Activated CD4-positive, alpha-beta T cell treated with anti-CD3 and anti-CD28 coated beads, Interleukin-2, amount 50 U/mL, for 16 hours (primary cell): ENCODE data around the gene R3HDML.
"Not testable (repeated sequence)": the region's sequence is repeated elsewhere in the genome, so short reads cannot be mapped to it uniquely, and the experiment has no call there.

Source experiments
- DNase-seq: peaks from one replicate; pipeline ENCODE4 v3.0.0-alpha.2; 2020

The R3HDML gene

GRCh38 chr20:44331201-44331600 lies 5.6 kb upstream of the R3HDML start:
- no peak for DNase-seq

- no peak for DNase-seq
Observed at GRCh38 chr20:44334306-44334705, 2.5 kb upstream of the R3HDML start.

DNA sequence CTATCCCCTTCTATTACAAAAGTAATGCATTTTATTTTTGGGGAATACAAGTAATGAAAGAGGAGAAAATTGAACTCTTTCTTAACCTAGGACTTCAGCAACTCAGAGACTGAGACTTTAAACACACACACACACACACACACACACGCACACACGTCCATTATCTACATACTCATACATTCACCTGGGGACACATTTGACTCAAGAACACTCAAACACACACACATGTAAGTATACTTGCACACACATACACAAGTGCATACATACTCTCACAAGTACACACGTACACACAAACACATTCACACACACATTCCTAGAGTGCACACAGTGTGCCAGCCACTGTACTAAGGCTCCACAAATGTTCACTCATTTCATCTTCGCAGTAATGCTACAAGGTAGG lies 2.1 kb upstream of the R3HDML start:
- DNase-seq, result no peak

DNA sequence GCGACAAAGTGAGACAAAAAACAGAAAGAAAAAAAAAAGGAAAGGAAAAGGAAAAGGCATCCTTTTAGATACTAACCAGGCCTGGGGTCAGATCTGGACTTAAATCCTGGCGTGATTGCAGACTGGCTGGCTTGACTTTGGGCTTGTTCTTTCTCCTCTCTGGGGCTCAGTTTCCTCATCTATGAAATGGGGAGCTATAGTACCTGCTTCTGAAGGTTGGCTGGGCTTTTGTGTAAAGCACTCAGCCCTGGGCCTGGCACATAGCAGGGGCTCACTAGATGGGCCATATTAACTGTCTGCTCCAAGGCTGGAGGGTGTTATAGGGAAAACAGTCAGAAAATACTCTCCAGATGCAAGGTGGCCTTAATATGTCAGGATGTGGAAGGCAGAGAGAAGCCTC lies 1.2 kb upstream of the R3HDML start:
- DNase-seq, result no peak

GRCh38 chr20:44336086-44336485 lies 757 bp upstream of the R3HDML start:
- DNase-seq, result no peak

GRCh38 chr20:44342248-44342647 lies 5.4 kb downstream of the R3HDML start:
- DNase-seq, result no peak

DNA sequence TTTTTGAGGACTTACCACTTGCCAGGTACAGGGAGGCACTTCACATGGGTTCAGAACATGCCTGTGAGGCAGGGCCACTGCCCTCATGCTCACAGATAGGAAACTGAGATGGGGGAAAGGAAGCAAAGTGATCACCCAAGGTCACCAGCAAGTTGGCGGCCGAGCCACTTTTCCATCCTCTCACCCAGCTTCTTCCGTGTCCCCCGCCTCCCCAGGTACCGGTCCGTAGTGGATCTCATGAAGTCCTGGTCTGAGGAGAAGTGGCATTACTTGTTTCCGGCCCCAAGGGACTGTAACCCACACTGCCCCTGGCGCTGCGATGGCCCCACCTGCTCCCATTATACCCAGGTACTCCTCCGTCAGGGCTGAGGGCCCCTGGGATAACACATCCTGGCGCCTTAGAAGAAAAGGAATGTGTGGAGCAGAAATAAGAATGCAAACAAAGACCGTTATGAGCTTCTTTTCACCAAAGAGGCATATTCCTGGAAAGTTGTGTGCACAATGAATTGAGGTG lies 6.4 kb downstream of the R3HDML start:
- DNase-seq, result no peak

GRCh38 chr20:44344723-44345122 lies 7.9 kb downstream of the R3HDML start:
- DNase-seq, result no peak

GRCh38 chr20:44345147-44345546 lies 8.3 kb downstream of the R3HDML start:
- DNase-seq, result no peak

GRCh38 chr20:44345941-44346340 lies 9.1 kb downstream of the R3HDML start:
- not testable (repeated sequence) for DNase-seq

DNA sequence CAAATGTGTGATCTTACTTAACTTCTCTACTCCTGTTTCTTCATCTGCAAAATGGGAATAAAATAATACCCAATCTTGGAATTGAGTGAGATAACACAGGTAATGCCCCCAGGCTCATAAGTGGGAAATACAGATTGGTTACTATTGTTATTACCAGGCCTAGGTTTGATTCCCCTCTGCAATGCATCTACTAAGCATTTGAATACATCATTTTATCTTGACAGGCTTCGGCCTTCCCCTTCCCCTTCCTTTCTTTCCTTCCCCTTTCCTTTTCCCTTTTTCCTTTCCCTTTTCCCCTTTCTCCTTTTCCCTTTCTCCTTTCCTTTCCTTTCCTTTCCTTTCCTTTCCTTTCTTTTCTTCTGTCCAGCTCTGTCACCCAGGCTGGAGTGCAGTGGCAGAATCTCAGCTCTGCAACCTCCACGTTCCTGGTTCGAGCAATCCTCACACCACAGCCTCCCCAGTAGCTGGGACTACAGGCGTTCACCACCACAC lies 11.4 kb downstream of the R3HDML start:
- DNase-seq, result no peak

- no peak for DNase-seq
Observed at GRCh38 chr20:44349349-44349748, 12.5 kb downstream of the R3HDML start.

DNA sequence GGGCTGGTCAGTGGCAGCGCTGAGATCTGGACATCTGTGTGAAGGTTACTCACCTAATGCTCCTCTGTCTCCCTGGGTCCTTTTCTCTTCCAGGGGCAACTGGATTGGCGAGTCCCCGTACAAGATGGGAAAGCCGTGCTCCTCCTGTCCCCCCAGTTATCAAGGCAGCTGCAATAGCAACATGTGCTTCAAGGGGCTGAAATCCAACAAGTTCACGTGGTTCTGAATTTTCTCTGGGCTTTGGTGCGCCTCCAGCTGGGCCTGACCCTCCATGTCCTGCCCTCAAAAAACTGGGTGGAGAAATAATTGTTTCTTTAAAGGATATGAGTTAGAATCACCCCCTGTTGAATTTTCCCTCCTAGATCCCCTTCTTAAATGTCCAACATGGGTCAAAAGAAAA lies 13.7 kb downstream of the R3HDML start:
- DNase-seq, result no peak

DNA sequence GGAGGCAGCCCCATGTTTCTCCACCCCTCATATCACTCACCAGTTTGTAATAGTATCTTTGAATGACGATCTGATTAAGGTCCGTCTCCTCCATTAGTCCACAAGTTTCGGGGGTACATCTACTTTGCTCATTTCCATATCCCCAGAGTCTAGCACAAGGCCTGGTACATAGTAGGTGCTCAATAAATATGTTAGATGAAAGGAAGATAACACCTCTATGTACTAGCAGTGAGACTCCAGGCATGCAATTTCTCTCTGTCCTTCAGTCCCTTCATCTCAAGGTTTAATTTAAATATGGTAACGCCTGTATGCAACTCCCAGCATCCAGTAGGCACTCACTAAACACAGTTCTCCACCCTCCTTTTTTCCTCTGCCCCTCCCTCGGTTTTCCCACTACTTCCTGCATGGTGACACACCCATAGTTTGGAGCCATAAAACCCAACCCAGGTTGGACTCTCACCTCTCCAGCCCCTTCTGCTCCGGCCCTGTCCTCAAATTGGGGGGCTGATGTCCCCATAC lies 18.2 kb downstream of the R3HDML start:
- no peak for DNase-seq

DNA sequence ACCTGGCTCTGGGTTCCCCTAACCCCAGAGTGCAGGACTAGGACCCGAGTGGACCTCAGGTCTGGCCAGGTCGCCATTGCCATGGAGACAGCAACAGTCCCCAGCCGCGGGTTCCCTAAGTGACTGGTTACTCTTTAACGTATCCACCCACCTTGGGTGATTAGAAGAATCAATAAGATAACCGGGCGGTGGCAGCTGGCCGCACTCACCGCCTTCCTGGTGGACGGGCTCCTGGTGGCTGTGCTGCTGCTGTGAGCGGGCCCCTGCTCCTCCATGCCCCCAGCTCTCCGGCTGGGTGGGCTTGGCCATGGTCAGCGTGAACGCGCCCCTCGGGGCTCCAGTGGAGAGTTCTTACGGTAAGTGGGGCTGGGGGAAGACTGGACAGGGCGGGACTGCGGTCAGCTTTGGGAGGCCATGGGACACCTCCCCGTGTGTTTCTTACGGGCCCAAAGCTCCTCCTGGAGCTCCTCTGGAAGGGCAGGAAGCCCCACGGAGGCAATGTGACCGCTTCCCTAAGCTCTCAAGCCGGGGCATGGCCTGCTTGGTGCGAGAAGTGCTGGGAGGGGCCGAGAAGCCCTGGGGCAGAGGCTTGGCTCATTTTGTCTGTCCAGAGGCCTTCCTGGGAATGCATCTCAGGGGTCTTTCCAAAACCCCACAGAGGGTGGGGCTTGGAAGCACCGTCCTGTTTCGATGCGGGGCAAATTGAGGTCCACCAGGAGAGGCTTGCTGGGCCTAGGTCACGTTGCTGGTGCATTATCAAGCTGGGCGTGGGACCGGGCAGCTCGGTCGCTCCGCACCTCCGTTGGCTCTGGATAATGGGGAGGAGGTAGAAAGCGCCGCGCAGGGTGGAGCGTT lies 18.9 kb downstream of the R3HDML start, which contains the start of gene HNF4A:
HNF4A (plus strand) TSS at position 202 of the 855 bp plus-strand sequence; CDS start at position 308, 106 bp downstream.
- no peak for DNase-seq

DNA sequence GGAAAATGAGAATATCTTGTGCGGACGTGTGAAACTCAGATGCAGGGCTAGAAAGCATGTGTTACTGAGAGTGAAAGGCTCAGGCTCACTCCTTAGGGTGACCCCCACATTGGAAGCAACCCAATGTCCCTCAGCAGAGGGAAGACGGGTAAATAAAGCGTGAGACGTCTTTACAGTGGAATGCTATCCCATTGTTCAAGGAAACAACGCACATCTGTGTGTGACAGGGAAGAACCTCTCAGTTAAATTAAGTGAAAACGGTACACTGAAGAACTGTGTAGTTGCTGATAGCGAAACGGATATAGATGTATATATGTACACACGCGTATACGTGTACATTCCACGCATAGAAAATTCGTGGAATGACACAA lies 19.5 kb downstream of the R3HDML start:
- DNase-seq, result no peak

- no peak for DNase-seq
Observed at GRCh38 chr20:44357020-44357419, 20.2 kb downstream of the R3HDML start.

GRCh38 chr20:44357555-44358125 lies 20.8 kb downstream of the R3HDML start:
- DNase-seq, result no peak

GRCh38 chr20:44358776-44359175 lies 21.9 kb downstream of the R3HDML start:
- no peak for DNase-seq

DNA sequence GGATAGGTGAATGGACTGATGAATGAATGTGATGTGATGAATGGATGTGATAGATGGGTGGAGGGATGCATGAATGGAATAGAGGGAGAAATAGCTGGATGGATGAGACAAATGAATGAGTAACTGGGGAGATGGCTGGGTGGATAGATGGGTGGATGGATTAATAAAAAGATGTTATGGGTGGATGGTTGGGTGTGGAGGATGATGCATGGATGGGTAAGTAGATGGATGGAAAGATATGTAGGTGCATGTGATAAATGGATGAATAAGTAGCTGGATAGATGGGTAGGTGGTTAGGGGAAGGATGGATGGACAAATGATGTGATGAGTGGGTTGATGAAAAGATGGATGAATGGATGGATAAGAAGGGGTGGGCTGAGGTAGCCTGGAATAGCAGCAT lies 23.4 kb downstream of the R3HDML start:
- DNase-seq, result no peak

DNA sequence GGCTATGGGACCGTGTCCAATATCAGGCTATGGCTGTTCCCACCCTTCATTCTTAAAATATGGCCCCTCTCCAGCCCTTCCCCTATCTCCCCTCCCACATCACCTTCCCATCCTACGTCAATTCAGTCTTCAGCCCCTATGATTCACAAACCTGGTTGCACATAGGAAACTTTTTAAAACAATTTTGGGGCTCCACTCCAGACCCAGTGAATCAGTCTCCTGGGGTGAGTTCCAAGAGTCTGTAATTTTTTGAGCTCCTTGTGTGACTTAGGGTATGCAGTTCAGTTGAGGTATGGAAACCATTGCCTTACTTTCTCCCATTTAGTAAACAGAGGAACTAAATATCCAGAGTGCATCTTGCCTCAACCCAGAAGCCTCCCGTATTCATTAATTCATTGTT lies 24.2 kb downstream of the R3HDML start:
- DNase-seq, result no peak

DNA sequence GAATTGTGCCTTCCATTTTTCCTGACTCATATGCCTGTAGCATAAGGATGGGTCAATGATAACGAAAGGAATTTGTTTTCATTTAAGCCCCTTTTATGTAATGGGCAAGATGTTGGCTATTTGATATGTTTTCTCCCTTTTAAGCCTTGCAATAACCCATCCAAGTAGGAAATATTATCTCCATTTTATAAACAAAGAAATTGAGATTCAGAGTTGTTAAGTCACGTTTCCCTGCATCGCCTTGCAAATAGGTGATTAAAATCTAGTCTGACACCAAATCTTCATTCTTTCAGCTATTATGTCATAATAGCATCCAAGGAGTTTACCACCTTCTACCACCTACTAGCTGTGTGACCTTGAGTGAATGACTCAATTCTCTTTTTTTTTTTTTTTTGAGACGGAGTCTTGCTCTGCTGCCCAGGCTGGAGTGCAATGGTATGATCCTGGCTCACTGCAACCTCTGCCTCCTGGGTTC lies 25.7 kb downstream of the R3HDML start:
- DNase-seq, result no peak

GRCh38 chr20:44364068-44364467 lies 27.2 kb downstream of the R3HDML start:
- DNase-seq, result no peak

DNA sequence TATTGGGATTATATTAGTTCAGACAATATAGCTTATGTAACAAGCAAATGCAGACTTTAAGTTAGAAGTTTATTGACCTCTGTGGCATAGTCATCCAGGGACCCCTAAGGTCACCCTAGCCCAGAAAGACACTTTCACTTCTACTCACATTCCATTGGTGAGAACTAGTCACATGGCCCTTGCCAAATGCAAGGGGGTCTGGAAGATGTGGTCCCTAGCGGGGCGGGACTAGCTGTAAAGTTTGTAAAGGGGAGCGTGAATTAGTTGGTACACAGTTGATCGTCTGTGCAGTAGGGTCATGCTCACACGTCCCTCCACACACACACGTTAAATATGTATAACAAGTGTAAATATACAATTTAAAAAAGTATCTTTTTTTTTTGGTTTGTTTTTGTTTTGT lies 27.9 kb downstream of the R3HDML start:
- DNase-seq, result no peak
